GM19023 (cell line): ENCODE results near the gene PARVB.
"Not testable (repeated sequence)": the region's sequence is repeated elsewhere in the genome, so short reads cannot be mapped to it uniquely, and the experiment has no call there.

Experiments used
- ATAC-seq: cut with Tn5 transposase; IDR thresholded peaks from one replicate; pipeline ENCODE4 v1.9.1; 2021; ENCODE audit warnings: mild to moderate bottlenecking, moderate library complexity; ENCODE audit not compliant: unreplicated experiment

The PARVB gene

GRCh38 chr22:44051358-44051757 lies 27.3 kb downstream of the PARVB start:
- ATAC-seq: no peak

GRCh38 chr22:44051961-44052360 lies 27.9 kb downstream of the PARVB start:
- no peak for ATAC-seq

- ATAC-seq: no peak
These were observed 31.7 kb downstream of the PARVB start for GRCh38 chr22:44055805-44056204.

GRCh38 chr22:44056649-44057048 lies 32.5 kb downstream of the PARVB start:
- ATAC-seq: not testable (repeated sequence)

GRCh38 chr22:44057401-44057987 lies 33.4 kb downstream of the PARVB start:
- no peak for ATAC-seq

- ATAC-seq: no peak
These were observed 39.6 kb downstream of the PARVB start for GRCh38 chr22:44063462-44064371.

- no peak for ATAC-seq
These were observed 42.9 kb downstream of the PARVB start for GRCh38 chr22:44067033-44067432.

GRCh38 chr22:44067901-44068300 lies 43.8 kb downstream of the PARVB start:
- ATAC-seq: no peak

- peak; percentile 62 for ATAC-seq
These were observed 44.5 kb downstream of the PARVB start for GRCh38 chr22:44068422-44069191.

- no peak for ATAC-seq
These were observed 45.9 kb downstream of the PARVB start for GRCh38 chr22:44070029-44070428.

- no peak for ATAC-seq
These were observed 47.8 kb downstream of the PARVB start for GRCh38 chr22:44071781-44072326.

- ATAC-seq: no peak
These were observed 50.4 kb downstream of the PARVB start for GRCh38 chr22:44074337-44074984.

GRCh38 chr22:44075022-44075421 lies 50.9 kb downstream of the PARVB start:
- ATAC-seq: no peak

- no peak for ATAC-seq
These were observed 51.6 kb downstream of the PARVB start for GRCh38 chr22:44075670-44076069.

GRCh38 chr22:44076825-44077224 lies 52.7 kb downstream of the PARVB start:
- ATAC-seq: no peak

GRCh38 chr22:44080936-44081861 lies 57.1 kb downstream of the PARVB start:
- ATAC-seq: no peak

GRCh38 chr22:44082801-44083200 lies 58.7 kb downstream of the PARVB start:
- no peak for ATAC-seq

- ATAC-seq: no peak
These were observed 60.1 kb downstream of the PARVB start for GRCh38 chr22:44084044-44084772.

- ATAC-seq: no peak
These were observed 61.7 kb downstream of the PARVB start for GRCh38 chr22:44085743-44086270.
